Lower lobe of right lung (tissue), 2 donors: ENCODE data around the gene MTM1. TPM values are rescaled to one million over a fixed set of nuclear protein-coding genes. Genes with fewer than 3 reads are reported as not detected.
A peak's percentile ranks its signal among the peaks of the same experiment; 100 is the strongest.

Experiments
- ATAC-seq, 2 donors: fragments of 200-7000 bp; cut with Tn5 transposase; one replicate each; pipeline ENCODE4 v1.9.1; 2020 to 2022; ENCODE audit warnings: mild to moderate bottlenecking in 2 of 2, moderate library complexity in 2 of 2
- DNase-seq: peaks from one replicate; pipeline ENCODE4 v3.0.0-alpha.2; 2020
- H3K27ac ChIP-seq: fragments of 200-600 bp; one replicate; pipeline ENCODE4 v1.8.0; 2022
- H3K27me3 ChIP-seq: fragments of 200-600 bp; one replicate; pipeline ENCODE4 v1.8.0; 2022; ENCODE audit warnings: low read depth
- H3K36me3 ChIP-seq: fragments of 200-600 bp; one replicate; pipeline ENCODE4 v1.8.0; 2022; ENCODE audit warnings: mild to moderate bottlenecking
- H3K4me1 ChIP-seq: fragments of 200-600 bp; one replicate; pipeline ENCODE4 v1.8.0; 2022
- H3K4me3 ChIP-seq: fragments of 200-600 bp; one replicate; pipeline ENCODE4 v1.8.0; 2022; ENCODE audit warnings: mild to moderate bottlenecking
- H3K9me3 ChIP-seq: fragments of 200-600 bp; one replicate; pipeline ENCODE4 v1.8.0; 2022
- CTCF ChIP-seq: fragments of 200-600 bp; IDR thresholded peaks from one replicate; pipeline ENCODE4 v1.8.0; 2022; ENCODE audit warnings: antibody characterized with exemption, mild to moderate bottlenecking
- intact Hi-C: fragments of 100-400 bp; cut with DNase I; formaldehyde crosslinking; loops from one replicate; pipeline ENCODE4 v1.11.0; 2022
- total RNA-seq: library from RNA; stranded (reverse); fragmentation: NEBNext Ultra II Directional; extraction: Animal tissue kit (Norgen Biotek cat#: 25700); gene quantifications from one replicate; pipeline ENCODE4 v1.2.1, GENCODE V29; 2021
- donor health status: DM: no; HTN: yes; CAD: no; lungs with severe emphysema.

The MTM1 gene
- total RNA-seq, 1 donor from 2014 or later: 29.7 TPM

DNA sequence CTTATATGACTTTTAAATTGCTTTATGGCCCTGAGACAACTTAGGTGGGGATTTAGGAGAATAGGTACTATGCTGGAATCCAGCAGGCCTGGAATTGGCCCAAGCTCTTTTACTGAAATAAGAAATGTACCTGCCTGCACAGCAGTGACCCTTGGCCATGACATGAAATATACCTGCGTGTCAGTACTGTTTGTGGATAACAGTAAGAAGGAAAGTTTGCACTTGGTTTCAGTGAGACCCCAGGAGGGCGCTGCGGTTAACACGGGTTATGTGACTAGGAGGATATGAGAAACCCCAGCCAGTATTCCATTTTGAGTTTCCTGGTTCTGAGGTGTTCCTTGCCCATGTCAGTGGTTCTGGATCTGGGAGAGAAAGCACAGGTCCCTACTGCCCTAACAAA is 5.3 kb downstream of the MTM1 start:
- TF ChIP-seq CTCF: no peak
- Histone ChIP-seq H3K27ac (no peak overlapping the region), H3K4me3 (no peak overlapping the region), H3K4me1 (peaks cover 54% of the 10 kb centered on the region), H3K9me3 (no peaks in the 10 kb centered on the region), H3K36me3 (no peaks in the 10 kb centered on the region), H3K27me3 (no peaks in the 10 kb centered on the region)
- ATAC-seq (no peak), DNase-seq (no peak)
- intact Hi-C loops: no loop called here

GRCh38 chrX:150574559-150575418 is 6.4 kb downstream of the MTM1 start:
- no peak for DNase-seq
- Histone ChIP-seq H3K27ac (peak overlapping the region; percentile 31), H3K9me3 (no peaks in the 10 kb centered on the region), H3K27me3 (no peaks in the 10 kb centered on the region), H3K4me3 (no peak overlapping the region), H3K36me3 (no peaks in the 10 kb centered on the region), H3K4me1 (peaks cover 47% of the 10 kb centered on the region)
- ATAC-seq: no peak
- intact Hi-C loops: no loop called here
- no peak for TF ChIP-seq CTCF

- no peaks in the 10 kb centered on the region for H3K9me3 ChIP-seq
- DNase-seq (no peak), ATAC-seq (peak; percentile 53 to 70)
- TF ChIP-seq CTCF: no peak
- peaks cover 41% of the 10 kb centered on the region for H3K4me1 ChIP-seq
- H3K27me3 ChIP-seq: no peaks in the 10 kb centered on the region
- intact Hi-C loops: no loop called here
- H3K27ac ChIP-seq: peak overlapping the region; percentile 31
- H3K4me3 ChIP-seq: no peak overlapping the region
- H3K36me3 ChIP-seq: no peaks in the 10 kb centered on the region
These were observed 7.0 kb downstream of the MTM1 start for GRCh38 chrX:150575419-150575814.

DNA sequence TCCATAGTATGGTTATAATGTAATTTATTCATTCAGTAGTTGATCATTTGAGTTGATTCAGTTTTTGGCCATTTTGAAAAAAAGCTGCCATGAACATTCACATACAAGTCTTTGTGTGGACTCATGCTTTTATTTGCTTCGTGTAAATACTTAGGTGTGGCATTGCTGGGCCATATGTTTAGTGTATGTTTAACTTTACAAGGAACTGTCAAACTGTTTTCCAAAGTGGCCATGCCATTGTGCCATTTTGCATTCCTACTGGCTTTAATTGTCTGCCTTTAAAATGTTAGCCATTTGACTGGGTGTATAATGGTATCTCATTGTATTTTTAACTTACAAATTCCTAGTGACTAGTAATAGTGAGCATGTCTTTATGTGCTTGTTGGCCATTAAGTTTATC is 8.8 kb downstream of the MTM1 start:
- no peaks in the 10 kb centered on the region for H3K9me3 ChIP-seq
- no peaks in the 10 kb centered on the region for H3K36me3 ChIP-seq
- no peaks in the 10 kb centered on the region for H3K27me3 ChIP-seq
- ATAC-seq (no peak), DNase-seq (no peak)
- intact Hi-C loops: no loop called here
- H3K27ac ChIP-seq: no peak overlapping the region
- TF ChIP-seq CTCF: no peak
- no peak overlapping the region for H3K4me3 ChIP-seq
- H3K4me1 ChIP-seq: peaks cover 25% of the 10 kb centered on the region

- Histone ChIP-seq H3K9me3 (no peaks in the 10 kb centered on the region), H3K36me3 (no peaks in the 10 kb centered on the region), H3K27me3 (no peaks in the 10 kb centered on the region), H3K27ac (no peak overlapping the region), H3K4me3 (no peak overlapping the region), H3K4me1 (no peaks in the 10 kb centered on the region)
- TF ChIP-seq CTCF: no peak
- intact Hi-C loops: no loop called here
- no peak for ATAC-seq
- DNase-seq: no peak
These were observed 12.8 kb downstream of the MTM1 start for GRCh38 chrX:150581093-150581775.
